ENCODE data around the gene LRCH2.

DNA sequence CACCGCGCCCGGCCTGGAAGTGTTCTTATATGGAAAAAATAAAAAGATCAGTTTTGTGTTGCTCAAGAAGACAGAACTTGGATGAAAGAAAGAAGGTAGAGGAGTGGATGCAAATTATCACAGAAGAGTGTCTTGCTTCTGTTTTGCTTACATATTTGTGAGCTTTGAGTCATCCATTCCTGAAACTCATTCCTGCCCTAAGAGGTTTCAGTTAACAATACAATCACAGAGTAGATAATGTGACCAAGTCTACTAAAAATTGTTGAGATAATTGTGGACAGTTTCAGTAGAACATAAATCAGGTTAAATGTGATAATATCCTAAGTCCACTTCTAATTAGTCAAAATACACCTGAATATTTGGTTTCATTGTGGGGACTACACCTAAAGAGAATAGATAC lies 26.4 kb upstream of the LRCH2 start:
- TF ChIP-seq POLR2AphosphoS5 (IDR thresholded peaks at IDR 0.05) = no peak
- no peak for TF ChIP-seq CTCF (IDR thresholded peaks at IDR 0.05 in 8 of 11, conservative IDR thresholded peaks at IDR 0.05 in 3 of 11)
